GM18909 (cell line): ENCODE results near the gene TMEM92.
"Not testable (repeated sequence)": the region's sequence is repeated elsewhere in the genome, so short reads cannot be mapped to it uniquely, and the experiment has no call there.

ENCODE experiments used
- ATAC-seq: cut with Tn5 transposase; IDR thresholded peaks from one replicate; pipeline ENCODE4 v1.9.1; 2021; ENCODE audit warnings: mild to moderate bottlenecking; ENCODE audit not compliant: unreplicated experiment, poor library complexity

The TMEM92 gene

GRCh38 chr17:50272711-50273653 lies 1.3 kb upstream of the TMEM92 start:
- no peak for ATAC-seq

DNA sequence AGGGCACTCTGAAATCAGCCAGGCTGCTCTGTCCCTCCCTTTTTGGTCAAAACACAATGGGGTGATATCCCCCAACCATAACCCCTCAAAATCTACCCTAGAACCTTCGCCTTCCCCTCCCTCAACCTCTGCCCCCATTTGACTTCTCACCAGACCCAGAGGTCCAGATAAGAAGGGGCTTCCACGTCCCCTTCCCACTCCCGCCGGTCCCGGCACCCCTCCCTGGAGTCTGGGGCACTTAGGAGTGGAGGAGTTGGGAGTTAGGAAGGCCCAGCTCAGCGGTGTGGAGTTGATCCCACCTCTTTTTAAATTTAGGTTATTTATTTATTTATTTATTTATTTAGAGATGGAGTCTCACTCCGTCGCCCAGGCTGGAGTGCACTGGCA lies 619 bp upstream of the TMEM92 start:
- ATAC-seq: no peak

DNA sequence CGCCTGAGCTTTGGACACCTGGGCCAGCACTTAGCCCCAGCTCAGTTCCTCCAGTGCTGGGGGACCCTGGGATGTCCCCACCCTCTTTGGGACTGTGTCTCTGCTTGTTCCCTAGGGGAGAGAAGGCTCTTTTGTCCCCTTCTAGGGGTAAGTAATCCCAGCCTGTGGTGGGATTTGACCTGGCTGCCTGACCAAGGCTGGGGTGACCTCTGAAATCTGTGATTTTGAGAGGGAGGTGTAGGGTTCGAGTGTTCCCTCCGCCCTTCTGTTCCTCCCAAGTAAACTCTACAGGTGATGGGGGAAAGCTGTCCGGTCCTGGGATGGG lies 593 bp downstream of the TMEM92 start:
- ATAC-seq: no peak

DNA sequence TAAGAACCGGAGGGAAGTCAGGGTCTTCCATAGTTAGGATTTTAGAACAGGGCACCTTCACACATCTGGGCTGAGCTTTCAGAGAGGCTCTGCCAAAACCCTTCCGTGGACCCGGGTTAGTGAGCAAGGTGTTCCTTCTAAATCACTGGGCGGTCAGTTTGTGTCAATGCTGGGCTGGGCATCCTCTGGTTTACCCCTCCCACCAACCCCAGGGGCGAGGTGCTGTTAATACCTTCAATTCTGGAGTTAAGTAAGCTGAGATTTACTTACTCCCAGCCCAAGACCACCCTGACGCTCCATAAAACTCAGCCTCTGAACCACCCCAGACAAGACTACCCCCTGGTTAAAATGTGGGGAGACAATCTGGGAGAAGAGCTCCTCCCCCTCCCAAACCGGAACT lies 1.0 kb downstream of the TMEM92 start:
- ATAC-seq: no peak

DNA sequence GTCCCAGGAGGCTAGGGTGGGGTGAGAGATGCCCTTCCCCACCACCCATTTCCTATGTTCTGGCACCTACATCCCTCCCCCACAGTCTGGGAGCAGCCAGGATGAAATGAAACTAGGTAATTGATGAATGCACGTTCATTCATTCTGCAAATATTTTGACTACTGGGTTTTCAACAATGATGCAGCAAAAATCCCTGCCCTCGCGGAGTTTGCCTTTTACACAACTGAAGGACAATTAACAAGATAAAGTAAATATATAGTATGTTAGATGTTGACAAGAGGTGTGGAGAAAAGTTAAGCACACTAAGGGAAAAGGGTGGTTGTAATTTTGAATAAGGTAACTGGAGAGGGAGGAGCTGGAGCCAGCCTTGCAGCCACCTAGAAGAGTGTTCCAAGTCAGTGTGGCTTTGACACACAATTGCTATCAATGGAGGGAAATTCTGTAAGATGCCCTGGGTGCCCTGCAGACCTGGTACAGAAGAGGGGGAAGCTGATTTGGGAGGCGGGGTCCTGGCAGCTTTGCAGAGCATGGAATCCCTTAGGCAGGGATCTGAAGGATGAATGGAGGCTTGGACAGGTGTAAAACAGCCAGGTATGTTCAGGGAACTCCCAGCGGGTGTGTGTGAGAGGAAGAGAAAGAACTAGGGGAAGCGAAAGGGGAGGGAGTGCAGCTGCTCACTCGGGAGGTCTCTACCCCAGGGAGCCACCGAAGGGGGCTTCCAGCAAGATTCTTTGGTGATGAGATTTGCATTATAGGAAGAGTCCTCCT lies 2.5 kb downstream of the TMEM92 start:
- ATAC-seq: no peak

DNA sequence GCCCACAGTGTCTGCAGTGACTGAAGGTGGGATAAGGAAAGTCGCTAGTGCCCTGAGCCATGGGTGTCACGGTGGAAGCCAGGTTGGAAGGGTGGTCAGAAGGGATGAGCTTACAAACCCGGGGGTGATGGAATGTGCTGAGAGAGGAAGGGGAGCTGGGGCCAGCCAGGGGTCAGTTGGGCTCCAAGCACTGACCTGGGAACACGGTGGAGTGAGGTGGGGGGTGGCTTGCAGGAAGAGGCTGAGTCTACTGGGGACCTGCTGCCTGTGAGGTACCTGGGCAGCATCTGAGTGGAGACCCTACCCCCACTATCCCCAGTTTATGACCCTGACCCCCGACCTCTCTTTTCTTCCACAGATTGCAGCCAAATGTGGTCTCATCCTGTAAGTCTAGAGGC lies 3.1 kb downstream of the TMEM92 start:
- ATAC-seq: no peak

DNA sequence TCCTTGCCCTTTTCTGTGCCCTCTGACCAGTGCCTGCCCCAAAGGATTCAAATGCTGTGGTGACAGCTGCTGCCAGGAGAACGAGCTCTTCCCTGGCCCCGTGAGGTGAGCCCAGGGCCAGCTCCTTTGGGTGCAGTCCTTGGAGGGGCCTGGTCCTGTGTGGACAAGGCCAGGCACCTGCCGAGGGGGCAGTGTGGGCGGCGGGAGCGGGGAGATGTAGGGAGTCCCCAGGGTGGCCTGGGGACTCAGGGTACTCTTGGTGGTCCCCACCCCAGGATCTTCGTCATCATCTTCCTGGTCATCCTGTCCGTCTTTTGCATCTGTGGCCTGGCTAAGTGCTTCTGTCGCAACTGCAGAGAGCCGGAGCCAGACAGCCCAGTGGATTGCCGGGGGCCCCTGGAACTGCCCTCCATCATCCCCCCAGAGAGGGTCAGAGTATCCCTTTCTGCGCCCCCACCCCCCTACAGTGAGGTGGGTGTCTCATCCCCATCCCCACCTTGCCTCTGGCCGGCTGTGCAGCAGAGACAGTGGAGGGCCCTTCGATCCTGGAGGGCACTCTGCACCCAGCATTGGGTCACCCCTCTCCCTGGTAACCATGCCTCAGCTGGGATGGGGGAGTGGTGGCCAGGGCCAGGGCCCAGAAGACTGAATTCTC lies 4.4 kb downstream of the TMEM92 start:
- ATAC-seq: no peak

GRCh38 chr17:50279181-50279526 lies 4.9 kb downstream of the TMEM92 start:
- ATAC-seq: no peak

GRCh38 chr17:50279639-50280038 lies 5.4 kb downstream of the TMEM92 start:
- no peak for ATAC-seq

DNA sequence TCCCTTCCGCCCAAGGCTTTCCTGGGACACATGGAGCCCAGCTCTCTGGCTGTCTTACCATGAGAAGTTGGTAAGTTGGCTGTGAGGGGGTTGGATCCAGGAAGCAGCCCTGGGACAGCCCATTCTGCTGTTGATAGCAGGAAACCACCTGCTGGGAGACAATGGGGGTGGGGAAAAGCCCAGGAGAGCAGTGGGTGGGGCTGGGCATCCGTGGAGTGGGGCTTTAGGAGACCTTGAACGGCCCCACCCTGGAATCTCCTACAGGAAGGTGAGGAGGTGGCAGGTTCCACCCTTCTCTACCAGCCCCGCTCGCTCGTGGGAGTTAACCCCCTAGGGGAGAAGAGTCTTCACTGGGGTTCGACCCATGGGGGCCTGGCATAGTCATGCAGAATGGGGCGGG lies 5.8 kb downstream of the TMEM92 start:
- no peak for ATAC-seq

- ATAC-seq: no peak
Measured at GRCh38 chr17:50280801-50281441, 6.7 kb downstream of the TMEM92 start.

DNA sequence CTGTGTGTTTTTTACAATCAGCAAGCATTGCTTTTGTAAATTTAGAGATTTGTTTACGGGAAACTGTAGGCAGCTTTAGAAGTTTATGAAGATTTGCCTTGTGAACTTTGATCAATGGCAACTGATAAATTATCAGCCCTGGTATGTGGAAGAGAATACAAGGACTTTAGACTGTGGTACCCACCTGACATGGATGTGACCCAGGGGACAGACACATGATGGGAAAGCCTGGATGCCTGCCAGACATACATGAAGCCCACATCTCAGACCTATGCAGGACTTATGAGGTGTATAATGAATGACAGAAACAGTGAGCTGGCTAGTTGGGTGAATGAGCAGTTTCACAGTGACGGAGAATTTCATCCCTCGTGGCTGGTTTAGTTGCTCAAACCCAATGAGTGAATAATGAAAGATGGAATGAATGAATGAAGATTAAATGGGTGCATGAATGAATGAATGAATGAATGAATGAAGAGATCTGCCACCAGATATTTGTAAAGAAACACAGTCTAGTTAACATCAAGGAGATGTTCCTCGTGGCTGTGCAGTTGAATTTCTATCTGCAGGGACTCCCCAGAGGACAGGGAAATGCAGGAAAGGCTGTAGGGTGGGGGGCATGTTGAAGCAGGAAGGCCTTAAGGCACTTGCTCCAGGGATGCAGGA lies 7.6 kb downstream of the TMEM92 start:
- ATAC-seq: no peak

GRCh38 chr17:50283246-50283645 lies 9.0 kb downstream of the TMEM92 start:
- no peak for ATAC-seq

GRCh38 chr17:50283714-50284113 lies 9.4 kb downstream of the TMEM92 start:
- ATAC-seq: no peak

GRCh38 chr17:50285941-50286340 lies 11.7 kb downstream of the TMEM92 start:
- ATAC-seq: no peak

- ATAC-seq: not testable (repeated sequence)
Measured at GRCh38 chr17:50287302-50287701, 13.0 kb downstream of the TMEM92 start.

DNA sequence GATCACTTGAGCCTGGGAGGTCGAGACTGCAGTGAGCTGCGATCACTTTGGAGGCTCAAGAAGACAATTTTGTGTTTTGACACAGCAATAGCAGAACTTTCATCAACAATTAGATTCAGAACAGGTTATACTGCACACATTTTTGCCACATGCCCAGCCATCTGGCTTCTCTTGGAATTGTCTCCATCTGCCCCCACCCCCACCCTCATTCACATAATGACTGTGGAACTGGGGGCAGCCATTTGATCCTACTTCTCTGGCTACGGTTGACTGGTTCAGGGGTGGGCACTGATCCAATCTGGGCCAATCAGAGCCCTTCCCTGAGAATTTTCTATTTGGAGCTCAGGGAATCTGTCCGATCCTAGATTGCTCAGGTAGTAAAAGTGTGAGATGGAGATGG lies 14.0 kb downstream of the TMEM92 start:
- ATAC-seq: no peak

- ATAC-seq: no peak
Measured at GRCh38 chr17:50289278-50289677, 15.0 kb downstream of the TMEM92 start.

DNA sequence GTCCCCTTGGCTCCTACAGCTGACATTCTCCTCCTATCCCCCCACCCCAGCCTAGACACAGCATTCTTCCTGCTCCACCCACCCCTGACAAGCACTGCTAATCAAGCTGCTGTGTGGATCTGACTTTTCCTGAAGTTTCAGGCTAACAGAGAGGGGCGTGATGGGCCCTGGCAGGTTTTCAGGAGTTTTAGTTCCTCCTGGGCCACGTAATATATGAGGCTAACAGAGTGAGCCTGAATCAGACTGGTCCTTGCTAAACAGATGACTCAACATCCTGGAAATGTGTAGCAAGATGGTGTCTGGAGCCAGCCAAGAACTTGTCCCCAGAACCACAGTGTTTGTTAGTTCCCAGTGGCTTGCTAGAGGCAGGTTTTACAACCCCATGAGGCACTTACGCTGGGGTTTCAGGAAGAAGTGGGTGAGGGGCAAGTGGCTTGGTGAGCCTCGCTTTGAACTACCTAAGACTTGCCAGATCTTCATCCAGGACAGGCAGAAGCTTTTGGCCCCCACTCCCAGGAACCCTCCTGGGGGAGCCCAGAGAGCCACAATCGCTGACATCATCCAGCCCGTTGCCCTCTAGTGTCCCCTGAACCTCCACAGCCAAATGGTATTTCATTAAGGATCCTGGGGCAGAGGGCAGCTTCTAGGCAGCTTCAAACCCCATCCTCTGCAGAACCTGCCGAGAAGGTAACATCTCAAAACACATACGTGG lies 15.9 kb downstream of the TMEM92 start:
- ATAC-seq: no peak

- ATAC-seq: no peak
Measured at GRCh38 chr17:50290933-50291332, 16.7 kb downstream of the TMEM92 start.
